Thoracic aorta (tissue), 2 donors: ENCODE measurements around the gene WFDC5. TPM values are rescaled to one million over a fixed set of nuclear protein-coding genes. Genes with fewer than 3 reads are reported as not detected.

Source experiments
- ATAC-seq: fragments of 150-250 bp; one replicate; pipeline ENCODE4 v1.8.0; 2017; ENCODE audit warnings: low read depth; ENCODE audit not compliant: insufficient number of reproducible peaks, low FRiP score
- DNase-seq: peaks from one replicate; pipeline ENCODE4 v3.0.0-alpha.2; 2020; ENCODE audit warnings: low spot score
- H3K27ac ChIP-seq, 2 donors: fragments of 200-600 bp; sonication (generic); 1 replicate in 1 of 2; 2 replicates in 1 of 2; pipeline ENCODE4 v1.5.1; 2016; ENCODE audit warnings: mild to moderate bottlenecking in 2 of 2, moderate library complexity in 2 of 2
- H3K27me3 ChIP-seq: fragments of 200-600 bp; sonication (generic); replicated peaks from 2 replicates; pipeline ENCODE4 v1.6.0; 2016; ENCODE audit warnings: mild to moderate bottlenecking; ENCODE audit not compliant: insufficient read depth
- H3K36me3 ChIP-seq: fragments of 200-600 bp; sonication (generic); one replicate; pipeline ENCODE4 v1.5.1; 2016
- H3K4me1 ChIP-seq, 2 donors: fragments of 200-600 bp; sonication (generic); 1 replicate in 1 of 2; 2 replicates in 1 of 2; pipeline versions ENCODE4 v1.5.1 to v1.6.0; 2016; ENCODE audit warnings: low read depth in 2 of 2, mild to moderate bottlenecking in 1 of 2; ENCODE audit not compliant: control insufficient read depth in 1 of 2
- H3K4me3 ChIP-seq: fragments of 200-600 bp; sonication (generic); 2 replicates; pipeline ENCODE4 v1.5.1; 2016; ENCODE audit warnings: mild to moderate bottlenecking
- H3K9me3 ChIP-seq: fragments of 200-600 bp; sonication (generic); 2 replicates; pipeline ENCODE4 v1.5.1; 2016
- CTCF ChIP-seq: fragments of 200-600 bp; sonication (generic); IDR thresholded peaks from one replicate; pipeline ENCODE4 v1.5.1; 2019; ENCODE audit warnings: antibody characterized with exemption
- total RNA-seq, 2 donors: library from RNA; depleted of rRNA; stranded (reverse); fragments of >200 nt; gene quantifications; one replicate each; pipeline versions ENCODE4 v1.1.0 to v1.2.3, GENCODE V29; 2016

Gene WFDC5
- total RNA-seq, 2 donors from 2014 or later: not detected

DNA sequence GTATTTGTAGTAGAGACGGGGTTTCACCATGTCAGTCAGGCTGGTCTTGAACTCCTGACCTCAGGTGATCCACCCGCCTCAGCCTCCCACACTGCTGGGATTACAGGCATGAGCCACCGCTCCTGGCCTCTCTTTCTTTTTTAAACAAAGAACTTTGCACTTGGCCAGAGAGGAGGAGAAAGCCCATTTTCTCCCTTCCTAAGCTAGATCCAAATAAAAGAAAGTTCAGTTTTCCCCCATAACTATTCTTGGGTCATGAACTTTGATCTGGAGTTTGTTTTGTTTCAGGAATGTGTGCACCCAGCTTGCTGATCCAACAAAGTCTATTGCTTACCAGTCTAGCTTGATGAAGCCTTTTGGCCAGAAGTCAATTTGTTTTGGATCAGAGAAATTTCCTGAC is 37.4 kb downstream of the WFDC5 start:
- peaks cover 24% of the 10 kb centered on the region for H3K36me3 ChIP-seq
- no peak for ATAC-seq

DNA sequence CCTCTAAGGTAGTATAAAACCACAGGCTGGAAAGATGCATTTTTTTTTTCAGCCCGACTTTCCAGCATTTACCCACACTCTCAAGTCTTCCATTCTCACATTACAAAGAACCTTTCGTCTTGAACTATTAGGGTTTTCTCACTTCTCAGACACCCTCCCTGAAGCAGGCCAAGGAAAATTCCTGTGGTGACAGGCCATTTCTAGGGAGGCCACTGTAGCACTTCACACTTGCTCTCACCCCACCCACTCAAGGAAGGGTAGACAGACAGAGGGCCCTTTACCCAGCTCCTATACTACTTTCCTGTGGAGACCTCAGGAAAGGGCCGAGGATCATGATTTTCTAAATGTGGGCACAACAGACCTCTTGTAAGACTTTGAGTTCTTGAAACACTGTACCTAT is 41.8 kb downstream of the WFDC5 start:
- H3K4me3 ChIP-seq: no peak overlapping the region
- ATAC-seq (no peak), DNase-seq (no peak)
- no peaks in the 10 kb centered on the region for H3K4me1 ChIP-seq
- H3K27me3 ChIP-seq: no peaks in the 10 kb centered on the region
- TF ChIP-seq CTCF: no peak
- H3K9me3 ChIP-seq: no peaks in the 10 kb centered on the region
- peaks cover 19% of the 10 kb centered on the region for H3K36me3 ChIP-seq
- no peak overlapping the region for H3K27ac ChIP-seq

More for the DNA sequence above, 37.4 kb downstream of the WFDC5 start:
- Histone ChIP-seq H3K27me3 (no peaks in the 10 kb centered on the region), H3K9me3 (no peaks in the 10 kb centered on the region), H3K4me1 (no peaks in the 10 kb centered on the region), H3K4me3 (no peak overlapping the region), H3K27ac (no peak overlapping the region)
- TF ChIP-seq CTCF: no peak
- no peak for DNase-seq

- Histone ChIP-seq H3K27ac (no peak overlapping the region), H3K36me3 (peaks cover 19% of the 10 kb centered on the region), H3K4me3 (no peak overlapping the region), H3K9me3 (no peaks in the 10 kb centered on the region), H3K4me1 (no peaks in the 10 kb centered on the region), H3K27me3 (no peaks in the 10 kb centered on the region)
- no peak for TF ChIP-seq CTCF
- DNase-seq (no peak), ATAC-seq (no peak)
Observed at GRCh38 chr20:45072066-45072465, 42.9 kb downstream of the WFDC5 start.

GRCh38 chr20:45070932-45071632 is 43.9 kb downstream of the WFDC5 start:
- Histone ChIP-seq H3K27me3 (no peaks in the 10 kb centered on the region), H3K27ac (no peak overlapping the region), H3K36me3 (peaks cover 9% of the 10 kb centered on the region), H3K4me3 (no peak overlapping the region), H3K9me3 (no peaks in the 10 kb centered on the region), H3K4me1 (no peaks in the 10 kb centered on the region)
- no peak for ATAC-seq
- no peak for TF ChIP-seq CTCF
- no peak for DNase-seq

DNA sequence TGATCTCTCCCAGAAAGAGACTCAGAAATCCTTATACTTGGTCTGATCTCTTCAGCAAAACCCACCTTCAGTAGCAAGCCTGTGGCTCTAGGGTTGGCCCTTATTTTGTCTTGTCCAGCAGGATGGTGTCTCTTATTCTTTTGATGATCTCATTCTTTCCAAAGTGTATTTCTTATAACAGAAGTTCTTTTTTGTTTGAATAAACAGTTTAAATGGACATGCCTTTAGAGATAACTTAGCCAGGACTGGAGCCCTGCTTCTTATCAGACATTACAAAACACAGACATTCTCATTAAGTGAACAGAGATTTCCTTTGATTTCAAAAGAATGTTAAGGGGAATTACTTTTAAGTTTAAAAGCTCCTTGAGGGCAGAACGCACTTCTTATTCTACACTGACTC is 45.7 kb downstream of the WFDC5 start:
- H3K27me3 ChIP-seq: no peaks in the 10 kb centered on the region
- H3K36me3 ChIP-seq: no peaks in the 10 kb centered on the region
- no peaks in the 10 kb centered on the region for H3K4me1 ChIP-seq

More for the DNA sequence above, 45.7 kb downstream of the WFDC5 start:
- Histone ChIP-seq H3K27ac (no peak overlapping the region), H3K4me3 (no peak overlapping the region), H3K9me3 (no peaks in the 10 kb centered on the region)
- ATAC-seq (no peak), DNase-seq (no peak)
- TF ChIP-seq CTCF: no peak
